C4-2B (cell line): ENCODE results near the gene PLXDC2.

Experiments used
- CTCF ChIP-seq: fragments of 450-650 bp; conservative IDR thresholded peaks from 2 replicates; pipeline ENCODE4 v1.5.1; 2017; ENCODE audit warnings: mild to moderate bottlenecking
- ZFX ChIP-seq: fragments of 450-650 bp; IDR thresholded peaks from 2 replicates; pipeline ENCODE4 v1.6.1; 2017

- TF ChIP-seq ZFX: no peak
- no peak for TF ChIP-seq CTCF
Observed at GRCh38 chr10:19812976-19813375, 3.3 kb upstream of the PLXDC2 start.
